Motor neuron (in vitro differentiated cells): ENCODE results near the gene CLCA2. TPM values are rescaled to one million over a fixed set of nuclear protein-coding genes. Genes with fewer than 3 reads are reported as not detected.

ENCODE experiments used
- ATAC-seq, 8 experiments: fragments of 200-7000 bp; cut with Tn5 transposase; replicated peaks in 6 of 8; 2 replicates each; pipeline ENCODE4 v1.8.0; 2021; ENCODE audit warnings: mild to moderate bottlenecking in 8 of 8, moderate library complexity in 8 of 8
- H3K27ac ChIP-seq, 2 donors: fragments of 250-450 bp; sonication (Bioruptor Pico); 2 replicates each; pipeline ENCODE4 v1.9.0; 2021; ENCODE audit warnings: antibody characterized with exemption in 2 of 2, mild to moderate bottlenecking in 2 of 2, moderate library complexity in 1 of 2
- H3K4me1 ChIP-seq, 2 donors: fragments of 250-450 bp; sonication (Bioruptor Pico); replicated peaks in 1 of 2; 2 replicates each; pipeline ENCODE4 v1.6.1; 2021; ENCODE audit warnings: antibody characterized with exemption in 2 of 2, mild to moderate bottlenecking in 2 of 2, moderate library complexity in 1 of 2
- H3K4me3 ChIP-seq, 5 donors: fragments of 250-450 bp; sonication (Bioruptor Pico); 2 replicates each; pipeline ENCODE4 v1.9.0; 2021; ENCODE audit warnings: antibody characterized with exemption in 5 of 5, mild to moderate bottlenecking in 5 of 5, moderate library complexity in 4 of 5
- WGBS, 10 experiments: fragments of 450-650 bp; shearing (Covaris generic); methylation state at CpG; one replicate each; pipeline ENCODE4 v1.0.0; 2022; 5-methylcytosine and 5-hydroxymethylcytosine counted together
- in situ Hi-C, 9 experiments: fragments of 400-800 bp; cut with MboI; loops; one replicate each; pipeline ENCODE4 v1.15.0; 2021; ENCODE audit warnings: low sequenced_read_pairs in 9 of 9, low pct_unique_long_range_greater_than_20kb in 2 of 9; ENCODE audit not compliant: unreplicated experiment in 9 of 9
- total RNA-seq, 8 experiments: library from RNA; unstranded; fragments of 300-600 nt; gene quantifications; 2 replicates each; pipeline versions ENCODE4 v1.2.3 to v1.2.4, GENCODE V29; 2022

The CLCA2 gene
- total RNA-seq, 8 experiments from 2014 or later, result under 0.01 to 173 (median 0.36) TPM

DNA sequence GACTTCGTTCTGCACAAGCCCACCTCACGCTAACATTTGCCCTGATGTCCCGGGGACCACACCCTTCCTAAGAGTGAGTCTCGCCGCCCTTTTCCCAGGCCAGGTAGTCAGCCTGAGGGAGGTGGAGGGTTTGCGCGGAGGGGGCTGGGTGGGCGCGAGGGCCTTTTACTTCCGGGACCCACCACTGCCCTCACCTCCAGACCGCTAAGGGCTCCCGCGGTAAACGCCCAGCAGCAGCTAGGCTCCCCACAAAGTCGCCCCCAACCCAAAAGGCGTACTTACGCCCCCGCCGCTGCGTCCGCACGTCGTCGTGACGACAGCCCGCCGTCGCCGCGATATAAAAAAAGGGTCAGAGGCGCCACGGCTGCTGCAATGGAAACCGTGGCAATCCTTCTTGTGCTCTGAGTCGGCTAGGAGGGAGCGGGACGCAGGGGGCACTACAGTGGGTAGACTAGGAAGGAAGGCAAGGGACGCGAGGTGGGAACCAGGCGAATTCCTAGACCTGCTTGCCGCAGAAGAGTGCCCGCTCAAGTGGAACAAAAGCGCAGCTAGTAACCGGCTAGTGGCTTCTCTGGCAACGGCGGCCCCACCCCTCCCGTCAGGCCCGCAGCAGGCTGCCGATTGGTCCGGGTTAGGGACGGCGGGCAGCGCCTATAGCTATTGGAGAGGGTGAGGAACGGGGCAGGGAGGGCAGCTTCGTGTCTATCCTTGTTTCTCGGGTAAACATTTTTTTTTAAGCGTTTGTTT lies 28.0 kb upstream of the CLCA2 start, which contains the start of gene ODF2L:
ODF2L (minus strand) TSS at position 573 of the 747 bp plus-strand sequence. CDS start 9,296 bp downstream, outside the sequence.
- H3K4me3 ChIP-seq, result peak within 1 kb of the TSS; percentile 53 to 90 (median 62)
- H3K4me1 ChIP-seq, result peaks cover 7 to 15% of the 10 kb centered on the region in 2 donors
- WGBS, 10 experiments, result 0 to 7% (median 0%) methylated on average over 3 to 32 of the region's 56 CpGs; no CpG with 5 or more reads in 2 of the 10 experiments
- peak within 1 kb of the TSS; percentile 60 to 81 for H3K27ac ChIP-seq
- in situ Hi-C loops, result loop anchor here in 2 of 9 experiments (25.0 kb wide), 2 partner anchors 341 to 691 kb away; no protein-coding TSS in a partner anchor
- ATAC-seq, result peak; percentile 98 to 100 (median 99)

- H3K4me3 ChIP-seq, result peak overlapping the region; percentile 53 to 90 (median 62)
- ATAC-seq, result peak in 3 of 8 experiments; percentile 3 to 15 (median 15)
- WGBS, 10 experiments, result 0 to 80% (median 9%) methylated on average over 1 to 9 of the region's 9 CpGs
- H3K4me1 ChIP-seq, result peaks cover 7 to 15% of the 10 kb centered on the region in 2 donors
- in situ Hi-C loops, result loop anchor here in 2 of 9 experiments (25.0 kb wide), 2 partner anchors 341 to 691 kb away; no protein-coding TSS in a partner anchor
- peak overlapping the region; percentile 56 to 81 for H3K27ac ChIP-seq
Measured at GRCh38 chr1:86396498-86396890, 27.5 kb upstream of the CLCA2 start.

DNA sequence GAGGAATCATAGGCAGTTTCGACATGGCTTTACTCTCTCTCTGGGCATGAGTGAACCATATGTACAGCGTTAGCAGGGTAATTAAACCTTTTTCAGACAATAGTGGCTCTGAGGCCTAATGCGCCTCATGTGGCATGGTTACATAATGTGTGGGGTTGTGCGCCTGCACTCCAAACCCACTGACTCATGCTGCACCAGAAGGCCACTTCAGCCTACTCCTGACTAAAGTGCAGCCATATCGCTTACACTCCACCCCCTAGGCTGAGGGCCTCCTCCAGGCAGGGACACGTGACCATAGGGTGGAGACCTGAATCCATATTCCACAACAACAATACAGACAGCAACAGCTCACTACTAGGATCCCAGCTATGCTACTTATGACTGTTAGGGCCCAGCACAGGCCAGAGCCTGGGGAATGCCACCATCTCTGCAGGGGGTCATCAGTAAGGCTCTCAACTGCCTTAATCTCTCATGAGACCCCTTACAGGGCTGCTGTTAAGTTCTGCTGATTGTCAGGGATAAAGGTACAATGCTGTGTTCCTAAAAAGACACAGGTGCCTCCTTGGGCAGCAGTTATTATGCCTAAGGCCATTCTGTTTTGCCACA lies 14.5 kb upstream of the CLCA2 start:
- in situ Hi-C loops, result no loop called here
- 42 to 100% (median 84%) methylated on average over 1 to 6 of the region's 6 CpGs; no CpG with 5 or more reads in 1 of the 10 experiments for WGBS, 10 experiments
- Histone ChIP-seq H3K4me3 (no peak overlapping the region), H3K4me1 (no peaks in the 10 kb centered on the region), H3K27ac (no peak overlapping the region)
- peak in 7 of 8 experiments; percentile 40 to 100 (median 75) for ATAC-seq

GRCh38 chr1:86410879-86411278 lies 13.1 kb upstream of the CLCA2 start:
- Histone ChIP-seq H3K27ac (no peak overlapping the region), H3K4me1 (no peaks in the 10 kb centered on the region), H3K4me3 (no peak overlapping the region)
- ATAC-seq, result no peak
- in situ Hi-C loops, result no loop called here
- WGBS, 10 experiments, result 83 to 100% (median 90%) methylated on average over 2 to 4 of the region's 4 CpGs; no CpG with 5 or more reads in 6 of the 10 experiments

DNA sequence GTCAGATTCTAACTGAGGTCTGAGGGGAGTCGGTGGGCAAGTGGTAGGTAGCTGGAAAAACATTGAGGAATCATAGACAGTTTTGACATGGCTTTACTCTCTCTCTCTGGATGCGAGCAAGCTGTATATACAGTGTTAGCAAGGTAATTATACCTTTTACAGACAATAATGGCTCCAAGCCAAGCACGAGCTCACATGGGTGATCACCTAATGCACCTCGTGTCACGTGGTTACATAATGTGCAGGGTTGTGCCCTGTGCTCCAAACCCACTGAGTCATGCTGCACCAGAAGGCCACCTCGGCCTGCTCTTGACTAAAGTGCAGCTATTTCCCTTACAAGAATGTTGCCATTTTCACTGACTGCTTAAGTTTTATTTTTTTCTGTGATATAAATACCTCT lies 7.6 kb upstream of the CLCA2 start:
- no peak overlapping the region for H3K27ac ChIP-seq
- in situ Hi-C loops, result no loop called here
- H3K4me1 ChIP-seq, result no peaks in the 10 kb centered on the region
- peak in 1 of 8 experiments; percentile 62 for ATAC-seq
- H3K4me3 ChIP-seq, result no peak overlapping the region
- WGBS, 10 experiments, result 42 to 90% (median 84%) methylated on average over 1 to 4 of the region's 6 CpGs; no CpG with 5 or more reads in 1 of the 10 experiments

DNA sequence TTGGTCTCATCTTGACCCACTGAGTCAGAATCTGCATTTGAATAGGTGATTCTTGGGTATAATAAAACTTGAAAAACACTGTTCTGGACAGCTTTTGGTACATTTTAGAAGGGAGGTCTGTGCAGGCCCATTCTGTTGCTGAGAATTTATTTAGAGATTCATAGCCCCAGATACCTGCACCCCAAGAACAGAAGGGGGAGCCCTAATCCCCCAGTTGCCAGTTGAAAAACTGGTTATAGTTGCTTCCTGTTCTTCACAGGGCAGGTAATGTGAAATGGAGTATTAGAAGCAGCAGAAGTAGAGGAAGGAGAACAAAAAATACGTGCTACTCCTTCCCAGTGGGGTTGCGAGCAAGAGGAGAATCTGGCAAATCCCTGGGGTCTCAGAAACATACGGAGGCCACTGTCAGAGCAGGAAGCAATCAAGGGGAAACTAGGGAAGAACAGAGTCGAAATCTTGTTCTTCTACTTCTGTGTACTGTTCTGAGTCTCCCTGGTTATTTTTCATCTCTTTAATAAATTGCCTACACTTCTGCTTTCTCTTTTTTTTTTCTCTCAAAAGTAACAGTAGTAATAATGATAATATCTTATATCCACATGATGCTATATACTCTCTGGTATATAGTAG lies 4.6 kb upstream of the CLCA2 start:
- WGBS, 10 experiments, result 40 to 100% (median 61%) methylated on average over 1 to 4 of the region's 4 CpGs; no CpG with 5 or more reads in 1 of the 10 experiments
- no peaks in the 10 kb centered on the region for H3K4me1 ChIP-seq
- no peak overlapping the region for H3K27ac ChIP-seq
- H3K4me3 ChIP-seq, result no peak overlapping the region
- in situ Hi-C loops, result no loop called here
- peak in 1 of 8 experiments; percentile 22 for ATAC-seq

GRCh38 chr1:86421601-86422280 lies 2.2 kb upstream of the CLCA2 start:
- Histone ChIP-seq H3K27ac (no peak overlapping the region), H3K4me1 (no peaks in the 10 kb centered on the region), H3K4me3 (no peak overlapping the region)
- 40 to 93% (median 83%) methylated on average over 1 to 7 of the region's 7 CpGs; no CpG with 5 or more reads in 1 of the 10 experiments for WGBS, 10 experiments
- in situ Hi-C loops, result no loop called here
- ATAC-seq, result peak in 2 of 8 experiments; percentile 73 to 77

DNA sequence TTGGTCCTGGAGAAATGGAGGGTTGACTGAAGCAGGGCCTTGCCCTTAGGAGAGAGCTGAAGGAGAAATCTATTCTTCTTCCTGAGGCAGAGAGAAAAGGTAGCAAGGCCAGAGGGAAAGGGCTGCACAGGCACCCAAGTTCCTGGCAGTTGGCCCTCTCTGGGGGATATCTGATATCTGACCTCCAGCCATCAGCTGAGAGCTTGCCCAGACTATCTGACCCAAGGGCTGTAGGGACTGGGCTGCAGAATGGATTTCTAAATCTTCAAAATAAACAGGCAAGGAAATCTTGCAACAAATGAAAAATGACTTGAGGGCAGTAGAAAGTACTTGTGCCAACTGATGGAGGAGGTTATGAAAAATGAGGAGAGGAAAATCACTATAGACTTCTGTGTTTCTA lies 498 bp upstream of the CLCA2 start:
- H3K4me3 ChIP-seq, result no peak overlapping the region
- no peaks in the 10 kb centered on the region for H3K4me1 ChIP-seq
- in situ Hi-C loops, result no loop called here
- ATAC-seq, result peak in 1 of 8 experiments; percentile 18
- no peak overlapping the region for H3K27ac ChIP-seq

GRCh38 chr1:86429122-86429725 lies 5.3 kb downstream of the CLCA2 start:
- in situ Hi-C loops, result no loop called here

DNA sequence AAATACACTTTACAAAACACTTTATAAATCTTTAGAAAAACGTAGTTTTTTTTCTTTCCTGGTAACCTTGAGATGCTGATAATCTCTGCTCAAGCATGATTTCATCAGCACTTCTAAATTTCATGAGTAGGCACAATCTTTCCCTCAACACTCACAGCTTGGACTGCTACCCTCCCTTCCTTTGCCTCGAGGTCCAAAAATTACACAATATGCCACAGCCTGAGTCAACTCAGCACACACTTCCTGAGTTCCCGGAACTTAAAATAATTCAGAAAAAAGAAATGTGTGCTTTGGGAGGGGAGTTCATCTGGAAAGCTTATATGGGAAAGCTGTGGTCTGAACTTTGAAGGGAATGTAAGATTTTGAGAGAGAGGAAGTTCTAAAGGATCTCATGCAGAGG lies 5.9 kb downstream of the CLCA2 start:
- Histone ChIP-seq H3K4me1 (no peaks in the 10 kb centered on the region), H3K27ac (no peak overlapping the region), H3K4me3 (no peak overlapping the region)
- 0 to 72% (median 28%) methylated on average over 1 to 3 of the region's 3 CpGs for WGBS, 10 experiments
- ATAC-seq, result peak in 3 of 8 experiments; percentile 99 to 100 (median 99)
- in situ Hi-C loops, result no loop called here

More at GRCh38 chr1:86429122-86429725, 5.3 kb downstream of the CLCA2 start:
- H3K4me1 ChIP-seq, result no peaks in the 10 kb centered on the region
- ATAC-seq, result peak in 2 of 8 experiments; percentile 3 to 7
- H3K4me3 ChIP-seq, result no peak overlapping the region
- 55 to 91% (median 82%) methylated on average over 1 to 7 of the region's 7 CpGs; no CpG with 5 or more reads in 1 of the 10 experiments for WGBS, 10 experiments
- H3K27ac ChIP-seq, result no peak overlapping the region

DNA sequence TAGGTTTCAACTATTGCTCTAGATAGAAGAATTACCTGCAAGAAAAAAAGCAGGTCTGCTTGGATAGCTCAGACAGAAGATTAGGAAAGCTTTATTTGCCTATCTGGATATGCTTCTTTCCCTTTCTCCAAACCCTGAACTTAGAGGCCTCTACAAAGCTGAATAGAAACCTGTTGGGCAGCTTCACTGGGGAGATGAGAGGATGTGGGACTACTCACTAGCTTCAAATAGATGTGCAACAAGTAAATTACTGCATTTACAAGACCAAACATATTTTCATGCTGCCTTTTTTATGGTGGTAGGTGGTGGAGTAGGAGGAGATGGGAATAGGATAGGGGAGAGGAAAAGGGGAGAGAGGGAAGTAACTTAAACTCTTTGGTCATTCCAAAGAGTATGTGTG lies 6.4 kb downstream of the CLCA2 start:
- Histone ChIP-seq H3K4me3 (no peak overlapping the region), H3K27ac (no peak overlapping the region), H3K4me1 (no peaks in the 10 kb centered on the region)
- ATAC-seq, result peak in 1 of 8 experiments; percentile 5
- in situ Hi-C loops, result no loop called here

DNA sequence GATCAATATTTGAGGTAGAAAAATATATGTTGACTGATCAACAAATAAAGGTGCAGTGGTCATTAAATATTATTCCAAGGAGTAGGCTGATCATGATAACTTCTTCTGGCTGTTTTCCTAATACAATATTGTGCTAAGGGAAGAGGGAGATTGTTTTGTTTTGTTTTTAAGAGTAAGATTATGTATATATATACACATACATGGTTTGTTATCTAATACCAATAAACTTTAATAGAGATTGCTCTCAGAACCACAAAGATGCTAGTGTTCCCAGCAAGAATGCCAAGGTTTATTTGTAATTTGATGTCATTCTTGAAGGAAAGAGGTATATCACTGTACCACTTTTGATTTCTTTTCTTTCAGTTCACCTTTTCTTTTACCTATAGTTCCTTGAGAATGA lies 10.1 kb downstream of the CLCA2 start:
- in situ Hi-C loops, result no loop called here
- ATAC-seq, result no peak
- Histone ChIP-seq H3K4me3 (no peak overlapping the region), H3K4me1 (no peaks in the 10 kb centered on the region), H3K27ac (no peak overlapping the region)
